Embryonic facial prominence (tissue), 1 donor: Measurements from ENCODE around the gene RPEL1.
"Not testable (repeated sequence)": the region's sequence is repeated elsewhere in the genome, so short reads cannot be mapped to it uniquely, and the experiment has no call there.

Experiments used
- DNase-seq: peaks from one replicate; pipeline ENCODE4 v3.0.0-alpha.2; 2016; ENCODE audit errors: extremely low spot score

Gene RPEL1

DNA sequence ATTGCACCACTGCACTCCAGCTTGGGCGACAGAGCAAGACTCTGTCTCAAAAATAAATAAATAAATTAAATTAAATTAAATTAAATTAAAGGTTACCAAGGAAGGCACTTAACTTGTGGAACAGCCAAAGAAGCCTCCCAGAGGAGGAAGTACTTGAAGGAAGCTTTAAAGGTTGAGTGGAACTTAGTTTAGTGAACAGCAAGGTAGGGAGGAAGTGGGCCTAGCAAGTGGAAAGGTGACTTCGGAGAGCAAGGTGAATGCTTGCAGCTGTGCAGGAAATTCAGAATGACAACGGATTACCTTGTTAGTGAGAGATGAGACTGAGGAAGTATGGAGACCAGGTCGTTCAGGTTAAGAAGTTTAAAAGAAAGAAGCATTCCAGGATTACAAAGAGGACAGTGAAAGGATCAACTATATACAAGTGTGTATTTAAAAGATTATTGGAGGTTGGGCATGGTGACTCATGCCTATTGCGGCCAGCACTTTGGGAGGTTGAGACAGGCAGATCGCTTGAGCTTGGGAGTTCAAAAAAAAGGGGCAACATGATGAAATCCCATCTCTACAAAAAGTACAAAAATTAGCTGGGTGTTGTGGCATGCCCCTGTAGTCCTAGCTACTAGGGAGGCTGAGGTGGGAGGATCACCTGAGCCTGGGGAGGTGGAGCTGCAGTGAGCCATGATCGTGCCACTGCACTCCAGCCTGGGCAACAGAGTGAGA lies 12.8 kb upstream of the RPEL1 start:
- DNase-seq: no peak

DNA sequence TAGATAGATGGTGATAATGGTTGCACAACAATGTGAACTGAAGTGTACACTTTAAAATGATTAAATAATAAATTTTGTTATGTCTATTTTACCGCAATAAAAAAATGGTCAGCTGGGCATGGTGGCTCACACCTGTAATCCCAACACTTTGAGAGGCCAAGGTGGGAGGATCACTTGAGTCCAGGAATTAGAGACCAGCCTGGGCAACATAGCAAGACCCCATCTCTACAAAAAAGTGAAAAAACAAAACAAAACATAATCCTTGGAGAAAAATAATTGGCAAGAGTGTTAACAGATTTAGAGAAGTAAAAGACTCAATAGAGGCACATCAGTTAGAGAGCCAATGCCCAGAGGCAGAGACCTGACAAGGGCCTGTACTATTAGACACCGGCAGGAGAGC lies 9.9 kb upstream of the RPEL1 start:
- DNase-seq: no peak

DNA sequence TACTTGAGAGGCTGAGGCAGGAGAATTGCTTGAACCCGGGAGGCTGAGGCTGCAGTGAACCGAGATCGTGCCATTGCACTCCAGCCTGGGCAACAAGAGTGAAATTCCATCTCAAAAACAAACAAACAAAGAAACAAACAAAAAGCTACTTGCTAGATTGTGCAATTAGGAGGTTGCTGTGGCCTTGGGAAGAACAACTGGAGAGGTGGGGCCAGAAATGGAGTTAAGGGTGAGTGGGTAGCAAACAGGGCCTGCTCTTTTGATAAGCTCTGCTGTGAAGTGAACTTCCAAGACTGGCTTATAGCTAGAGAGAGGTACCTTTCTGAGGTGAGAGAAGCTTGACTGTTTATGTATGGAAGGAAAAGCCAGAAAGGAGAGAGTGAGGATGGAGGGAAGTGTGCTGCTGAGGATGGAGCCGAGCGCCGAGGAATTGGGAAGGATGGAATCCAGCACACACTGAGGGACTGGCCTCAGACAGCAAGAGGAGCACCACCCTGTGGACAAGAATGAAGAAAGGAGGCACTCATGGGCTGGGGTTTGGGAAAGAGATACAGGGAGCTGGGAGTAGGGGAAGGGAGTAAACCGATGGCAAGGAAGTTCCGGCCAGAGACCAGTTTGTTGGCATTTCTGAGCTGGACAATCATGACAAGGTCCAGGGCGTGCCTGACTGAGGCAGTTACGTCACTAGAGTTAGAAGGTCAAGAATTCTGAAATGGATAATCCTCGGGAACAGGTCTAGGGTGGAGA lies 7.0 kb upstream of the RPEL1 start:
- no peak for DNase-seq

DNA sequence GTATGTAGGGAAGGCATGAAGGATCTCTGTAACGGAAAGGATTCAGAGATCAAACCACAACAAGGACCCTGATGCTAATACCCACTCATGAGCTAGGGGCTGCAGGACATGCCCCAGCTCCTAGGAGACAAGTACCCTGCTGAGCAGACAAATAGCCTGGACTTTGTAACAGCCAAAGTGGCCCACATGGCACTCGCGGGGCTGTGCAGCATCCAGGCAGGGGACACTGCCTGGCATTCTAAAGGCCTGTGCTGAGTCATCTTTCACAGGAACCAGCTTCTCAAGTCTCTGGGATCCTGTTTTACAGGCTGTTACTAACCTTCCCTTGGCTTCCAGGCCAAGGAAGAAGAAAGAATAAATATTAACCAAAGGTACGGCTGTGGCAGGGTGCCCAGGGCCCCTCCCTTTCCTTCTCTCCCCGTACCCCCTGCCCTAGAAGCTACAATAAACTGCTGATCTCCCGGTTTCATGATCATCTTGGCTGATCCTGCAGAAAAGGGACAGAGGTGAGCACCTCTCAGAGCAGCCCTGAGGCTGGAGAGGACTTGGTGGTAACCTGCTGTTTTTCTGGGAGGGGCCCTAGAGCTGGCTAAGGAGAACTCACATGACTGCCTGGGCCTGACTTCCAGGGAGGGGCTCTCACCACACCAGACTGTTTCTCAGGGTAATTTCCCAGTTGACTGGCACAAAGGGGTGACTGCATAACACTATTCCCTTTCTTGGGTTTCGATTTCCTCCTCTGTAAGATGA lies 4.2 kb upstream of the RPEL1 start:
- DNase-seq: no peak

DNA sequence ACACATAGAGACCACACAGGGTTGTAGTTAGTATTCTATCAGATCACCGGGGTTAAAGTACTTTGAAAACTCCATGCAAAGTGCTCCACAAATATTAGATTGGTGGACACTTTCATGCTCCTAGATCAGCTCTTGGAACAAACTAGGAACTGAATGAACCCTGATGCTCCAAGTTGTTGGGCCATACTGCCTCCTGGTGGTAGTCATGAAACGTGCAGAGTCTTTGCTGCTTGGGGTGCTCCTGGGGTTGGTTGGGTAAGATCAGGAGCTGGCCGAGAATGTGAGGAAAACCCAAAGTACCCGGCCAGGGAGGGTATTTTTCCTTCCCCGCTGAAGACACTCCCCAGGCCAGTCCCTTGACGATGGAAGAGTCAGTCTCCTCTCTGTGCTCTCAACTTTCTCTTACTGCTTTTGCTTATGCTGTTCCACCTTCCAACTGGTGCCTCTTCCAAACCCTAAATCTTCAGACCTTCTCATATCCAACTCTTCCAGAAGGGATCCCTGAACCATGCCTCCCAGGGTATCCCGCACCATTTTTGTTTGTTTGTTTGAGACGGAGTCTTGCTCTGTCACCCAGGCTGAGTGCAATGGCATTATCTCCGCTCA lies 918 bp upstream of the RPEL1 start:
- no peak for DNase-seq

DNA sequence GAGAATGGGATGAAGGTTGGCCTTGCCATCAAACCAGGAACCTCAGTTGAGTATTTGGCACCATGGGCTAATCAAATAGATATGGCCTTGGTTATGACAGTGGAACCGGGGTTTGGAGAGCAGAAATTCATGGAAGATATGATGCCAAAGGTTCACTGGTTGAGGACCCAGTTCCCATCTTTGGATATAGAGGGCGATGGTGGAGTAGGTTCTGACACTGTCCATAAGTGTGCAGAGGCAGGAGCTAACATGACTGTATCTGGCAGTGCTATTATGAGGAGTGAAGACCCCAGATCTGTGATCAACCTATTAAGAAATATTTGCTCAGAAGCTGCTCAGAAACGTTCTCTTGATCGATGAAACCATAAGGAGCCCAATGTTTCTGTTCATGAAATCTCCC lies 637 bp downstream of the RPEL1 start:
- no peak for DNase-seq

DNA sequence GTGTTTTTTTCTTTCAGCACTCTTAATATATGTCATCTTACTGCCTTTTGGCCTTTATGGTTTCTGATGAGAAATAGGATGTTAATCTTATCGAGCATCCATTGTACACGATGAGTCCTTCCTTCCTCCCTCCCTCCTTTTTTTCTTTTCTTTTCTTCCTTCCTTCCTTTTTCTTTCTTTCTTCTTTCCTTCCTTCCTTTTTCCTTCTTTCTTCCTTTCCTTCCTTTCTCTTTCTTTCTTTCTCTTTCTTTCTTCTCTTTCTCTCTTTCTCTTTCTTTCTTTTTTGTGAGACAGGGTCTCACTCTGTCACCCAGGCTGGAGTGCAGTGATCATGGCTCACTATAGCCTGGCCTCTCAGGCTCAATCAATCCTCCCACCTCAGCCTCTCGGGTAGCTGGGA lies 8.4 kb downstream of the RPEL1 start:
- no peak for DNase-seq

DNA sequence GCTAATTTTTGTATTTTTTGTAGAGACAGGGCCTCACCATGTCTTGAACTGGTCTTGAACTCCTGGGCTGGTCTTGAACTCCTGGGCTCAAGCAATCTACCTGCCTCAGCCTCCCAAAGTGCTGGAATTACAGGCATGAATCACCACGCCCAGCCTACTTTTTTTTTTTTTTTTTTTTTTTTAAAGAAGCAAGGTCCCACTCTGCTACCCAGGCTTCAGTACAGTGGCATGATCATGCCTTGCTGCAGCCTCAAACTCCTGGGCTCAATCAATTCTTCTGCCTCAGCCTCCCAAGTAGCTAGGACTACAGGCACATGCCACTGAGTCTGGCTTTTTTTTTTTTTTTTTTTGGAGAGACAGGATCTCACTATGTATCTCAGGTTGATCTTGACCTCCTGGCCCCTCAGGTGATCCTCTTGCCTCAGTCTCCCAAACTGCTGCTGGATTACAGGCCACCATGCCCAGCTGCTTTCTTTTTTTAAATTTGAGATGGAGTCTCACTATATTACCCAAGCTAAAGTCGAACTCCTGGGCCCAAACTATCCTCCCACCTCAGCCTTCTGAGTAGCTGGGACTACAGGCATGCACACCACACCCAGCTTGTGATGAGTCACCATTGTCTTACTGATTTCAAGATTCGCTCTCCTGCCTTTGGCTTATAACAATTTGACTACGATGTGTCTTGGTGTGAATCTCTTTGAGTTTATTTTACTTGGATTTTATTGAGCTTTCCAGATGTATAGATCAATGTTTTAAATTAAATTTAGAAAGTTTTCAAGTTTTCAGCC lies 9.0 kb downstream of the RPEL1 start:
- DNase-seq: no peak

DNA sequence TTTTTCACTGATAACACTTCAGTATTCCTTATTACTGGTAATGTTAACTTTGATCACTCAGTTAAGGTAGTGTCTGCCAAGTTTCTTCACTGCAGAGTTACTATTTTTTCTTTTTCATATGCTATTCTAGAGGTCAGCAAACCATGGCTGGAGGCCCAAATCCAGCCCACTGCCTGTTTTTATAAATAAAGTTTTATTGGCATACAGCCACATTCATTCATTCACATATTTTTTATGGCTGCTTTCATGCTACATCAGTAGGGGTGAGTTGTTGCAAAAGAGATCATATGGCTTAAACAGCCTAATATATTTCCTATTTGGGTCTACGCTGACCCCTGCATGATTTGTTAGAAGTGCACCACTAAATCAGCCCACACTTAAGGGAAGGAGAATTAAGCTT lies 10.9 kb downstream of the RPEL1 start:
- DNase-seq: no peak

DNA sequence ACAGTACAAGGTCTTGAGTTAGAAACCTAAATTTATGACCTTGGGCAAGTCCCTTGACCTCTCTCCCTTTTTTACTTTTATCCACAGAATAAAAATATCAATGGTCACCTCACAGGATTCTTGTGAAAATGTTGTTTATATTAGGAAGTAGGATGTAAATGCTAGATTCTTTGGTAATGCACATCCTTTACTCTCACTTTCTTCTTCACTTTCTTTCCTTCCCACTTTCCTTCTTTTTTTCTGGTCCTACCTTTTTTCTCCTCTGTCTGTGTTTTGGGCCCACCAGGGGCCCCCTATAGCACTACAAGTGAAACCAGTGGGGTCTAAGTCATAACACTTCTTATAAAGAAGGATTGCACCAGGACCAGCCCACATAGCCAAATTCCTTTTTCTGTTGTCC lies 12.1 kb downstream of the RPEL1 start:
- no peak for DNase-seq

DNA sequence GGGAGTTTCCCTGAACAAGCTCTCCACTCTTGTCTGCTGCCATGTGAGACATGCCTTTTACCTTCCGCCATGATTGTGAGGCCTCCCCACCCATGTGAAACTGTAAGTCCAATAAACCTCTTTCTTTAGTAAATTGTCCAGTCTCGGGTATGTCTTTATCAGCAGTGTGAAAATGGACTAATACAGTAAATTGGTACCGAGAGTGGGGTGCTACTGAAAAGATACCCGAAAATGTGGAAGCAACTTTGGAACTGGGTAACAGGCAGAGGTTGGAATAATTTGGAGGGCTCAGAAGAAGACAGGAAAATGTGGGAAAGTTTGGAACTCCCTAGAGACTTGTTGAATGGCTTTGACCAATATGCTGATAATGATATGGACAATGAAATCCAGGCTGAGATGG lies 13.2 kb downstream of the RPEL1 start:
- not testable (repeated sequence) for DNase-seq

DNA sequence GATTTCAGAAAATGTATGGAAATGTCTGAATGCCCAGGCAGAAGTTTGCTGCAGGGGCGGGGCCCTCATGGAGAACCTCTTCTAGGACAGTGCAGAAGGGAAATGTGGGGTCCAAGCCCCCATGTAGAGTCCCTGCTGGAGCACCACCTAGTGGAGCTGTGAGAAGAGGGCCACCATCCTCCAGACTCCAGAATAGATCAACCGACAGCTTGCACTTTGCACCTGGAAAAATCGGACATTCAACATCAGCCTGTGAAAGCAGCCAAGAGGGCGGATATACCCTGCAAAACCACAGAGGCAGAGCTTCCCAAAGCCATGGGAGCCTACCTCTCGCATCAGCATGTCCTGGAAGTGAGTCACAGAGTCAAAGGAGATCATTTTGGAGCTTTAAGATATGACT lies 14.3 kb downstream of the RPEL1 start:
- DNase-seq: no peak

DNA sequence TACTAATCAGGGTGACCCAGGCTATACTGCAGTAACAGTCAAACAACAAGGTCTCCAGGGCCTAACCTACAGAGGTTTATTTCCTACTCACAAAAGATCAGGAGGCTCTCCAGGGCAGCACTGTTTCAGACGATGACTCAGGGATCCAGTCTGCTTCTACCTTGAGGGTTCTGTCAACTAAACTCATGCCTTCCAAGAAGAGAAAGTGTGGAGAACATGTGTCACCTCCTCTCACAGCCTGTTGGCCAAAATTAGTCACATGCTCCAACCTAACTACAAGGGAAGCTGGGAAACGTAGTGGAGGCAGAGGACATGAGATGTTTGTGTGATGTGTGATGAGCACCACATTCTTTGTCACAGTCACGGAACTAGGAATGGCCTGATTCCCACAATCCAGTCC lies 16.5 kb downstream of the RPEL1 start:
- no peak for DNase-seq

DNA sequence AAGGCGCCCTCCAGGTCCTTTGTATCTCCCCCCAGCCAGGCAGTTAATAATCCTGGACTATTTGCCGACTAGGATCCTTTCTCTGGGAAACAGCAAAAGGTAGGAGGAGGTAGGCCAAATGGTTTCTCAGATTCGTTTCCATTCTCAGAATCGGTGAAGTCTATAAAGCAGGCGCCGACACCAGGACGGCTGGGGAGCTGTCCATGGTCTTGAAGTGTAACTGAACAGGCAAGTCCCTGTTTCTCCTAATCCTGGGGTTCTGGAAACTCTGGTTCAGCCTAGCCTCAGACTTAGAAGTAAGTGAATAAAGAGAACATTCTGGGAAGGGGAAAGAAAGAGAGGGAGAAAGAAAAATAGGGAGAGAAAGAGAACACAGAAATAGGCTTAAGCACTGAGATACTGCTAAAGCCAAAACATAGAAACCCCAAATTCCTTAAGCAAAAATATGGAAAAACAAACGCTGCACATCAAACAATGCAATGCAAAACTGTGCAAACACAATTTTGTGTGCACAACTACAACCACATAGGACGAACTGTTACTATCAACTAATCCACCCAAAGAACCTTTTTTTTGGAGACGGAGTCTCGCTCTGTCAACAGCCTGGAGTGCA lies 20.1 kb downstream of the RPEL1 start:
- no peak for DNase-seq

DNA sequence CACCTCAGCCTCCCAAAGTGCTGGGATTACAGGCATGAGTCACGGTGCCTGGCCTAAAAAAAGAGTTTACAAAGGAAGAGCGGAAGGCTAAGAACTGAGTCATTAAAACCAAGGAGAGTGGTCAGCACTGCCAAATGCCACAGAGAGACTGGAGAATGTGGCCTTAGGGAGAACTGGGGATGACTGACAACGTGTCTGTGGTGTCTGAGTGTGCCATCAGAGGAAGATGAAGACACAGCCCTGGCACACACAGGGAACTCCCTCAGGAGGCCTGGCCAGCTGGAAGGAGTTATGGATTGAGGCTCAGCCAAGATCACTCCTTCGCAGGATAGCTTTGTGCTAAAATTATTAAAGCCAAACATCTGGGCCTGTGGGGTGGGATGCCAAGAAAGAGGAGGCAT lies 27.4 kb downstream of the RPEL1 start:
- no peak for DNase-seq

DNA sequence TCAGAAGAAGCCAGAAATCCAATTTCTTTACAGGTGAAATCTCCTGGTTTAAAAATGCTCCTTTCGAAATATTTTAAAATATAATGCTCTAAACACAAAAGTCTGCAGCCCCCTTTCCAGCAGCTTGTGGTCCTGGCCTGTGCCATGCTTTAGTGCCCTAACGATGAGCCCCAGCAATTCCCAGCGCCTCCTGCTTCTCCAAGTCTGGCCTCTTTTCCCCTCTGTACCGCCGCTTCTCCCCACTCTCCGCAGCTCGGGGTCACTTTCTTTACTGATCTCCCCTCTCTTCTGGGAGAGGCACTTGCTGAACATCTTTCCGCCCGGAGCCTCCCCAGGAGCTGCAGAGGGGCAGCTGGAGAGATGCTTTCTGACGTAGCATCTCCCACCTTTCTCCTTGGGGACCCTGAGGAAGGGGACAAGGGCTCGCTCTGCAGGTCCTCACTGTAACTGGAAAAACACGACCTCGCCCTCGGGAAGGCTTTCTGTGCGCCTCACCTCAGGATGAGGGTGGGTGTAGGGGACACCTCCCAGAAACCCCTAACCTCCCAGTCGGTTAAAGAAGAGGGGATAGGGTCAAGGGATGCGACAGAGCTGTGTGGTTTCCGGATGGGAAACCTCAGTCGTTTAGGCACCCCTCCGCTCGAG lies 30.7 kb downstream of the RPEL1 start:
- DNase-seq: no peak

DNA sequence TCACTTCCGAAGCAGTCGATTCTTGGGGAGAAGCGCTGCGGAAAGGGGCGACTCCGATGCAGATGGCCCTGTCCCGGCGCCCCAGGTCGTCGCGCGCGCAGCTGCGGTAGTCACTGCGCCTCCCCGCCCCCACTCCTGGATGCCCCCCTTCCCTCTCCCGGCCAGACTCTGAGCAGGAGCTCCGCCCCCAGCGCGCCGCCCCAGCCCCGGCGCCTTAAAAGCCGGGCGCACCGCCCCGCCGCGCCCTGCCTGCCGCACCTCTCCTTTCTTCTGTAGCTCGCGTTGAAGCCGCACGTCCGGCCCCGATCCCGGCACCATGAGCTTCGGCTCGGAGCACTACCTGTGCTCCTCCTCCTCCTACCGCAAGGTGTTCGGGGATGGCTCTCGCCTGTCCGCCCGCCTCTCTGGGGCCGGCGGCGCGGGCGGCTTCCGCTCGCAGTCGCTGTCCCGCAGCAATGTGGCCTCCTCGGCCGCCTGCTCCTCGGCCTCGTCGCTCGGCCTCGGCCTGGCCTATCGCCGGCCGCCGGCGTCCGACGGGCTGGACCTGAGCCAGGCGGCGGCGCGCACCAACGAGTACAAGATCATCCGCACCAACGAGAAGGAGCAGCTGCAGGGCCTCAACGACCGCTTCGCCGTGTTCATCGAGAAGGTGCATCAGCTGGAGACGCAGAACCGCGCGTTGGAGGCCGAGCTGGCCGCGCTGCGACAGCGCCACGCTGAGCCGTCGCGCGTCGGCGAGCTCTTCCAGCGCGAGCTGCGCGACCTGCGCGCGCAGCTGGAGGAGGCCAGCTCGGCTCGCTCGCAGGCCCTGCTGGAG lies 31.4 kb downstream of the RPEL1 start, which contains the start of gene INA:
Gene INA, plus strand, starts transcription at position 243 of the 817 bp plus-strand sequence. Its CDS starts 74 bp downstream, at position 317.
- no peak for DNase-seq

DNA sequence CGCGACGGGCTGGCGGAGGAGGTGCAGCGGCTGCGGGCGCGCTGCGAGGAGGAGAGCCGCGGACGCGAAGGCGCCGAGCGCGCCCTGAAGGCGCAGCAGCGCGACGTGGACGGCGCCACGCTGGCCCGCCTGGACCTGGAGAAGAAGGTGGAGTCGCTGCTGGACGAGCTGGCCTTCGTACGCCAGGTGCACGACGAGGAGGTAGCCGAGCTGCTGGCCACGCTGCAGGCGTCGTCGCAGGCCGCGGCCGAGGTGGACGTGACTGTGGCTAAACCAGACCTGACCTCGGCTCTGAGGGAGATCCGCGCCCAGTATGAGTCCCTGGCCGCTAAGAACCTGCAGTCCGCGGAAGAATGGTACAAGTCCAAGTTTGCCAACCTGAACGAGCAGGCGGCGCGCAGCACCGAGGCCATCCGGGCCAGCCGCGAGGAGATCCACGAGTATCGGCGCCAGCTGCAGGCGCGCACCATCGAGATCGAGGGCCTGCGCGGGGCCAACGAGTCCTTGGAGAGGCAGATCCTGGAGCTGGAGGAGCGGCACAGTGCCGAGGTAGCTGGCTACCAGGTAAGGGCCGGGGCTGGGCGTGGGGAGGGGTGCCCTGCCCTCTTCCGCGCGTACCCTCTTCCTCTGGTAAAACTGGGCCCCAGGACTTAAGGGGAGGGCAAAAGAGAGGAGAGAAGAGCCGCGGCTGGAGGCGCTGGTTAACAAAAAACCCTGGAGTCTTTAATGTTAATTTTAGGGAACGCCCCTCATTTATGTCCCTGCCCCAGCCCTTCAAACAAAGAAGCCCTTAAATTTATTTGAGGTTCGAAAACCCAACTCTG lies 32.2 kb downstream of the RPEL1 start:
- DNase-seq: no peak

DNA sequence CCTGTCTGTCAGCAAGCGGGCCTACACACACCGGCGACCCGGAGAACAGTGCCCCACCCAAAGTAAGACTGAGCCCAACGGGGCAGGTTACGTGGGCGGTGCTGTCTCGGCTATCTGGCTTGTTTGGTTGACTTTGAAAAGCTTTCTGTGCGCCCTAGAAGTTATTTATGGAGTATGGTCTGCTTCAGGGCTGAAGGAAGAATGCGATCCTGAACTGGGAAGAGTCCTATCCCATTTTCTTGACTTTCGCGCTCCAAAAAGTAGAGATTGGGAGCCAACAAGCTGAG lies 32.8 kb downstream of the RPEL1 start:
- no peak for DNase-seq
